ENCODE data around the gene PITPNM3. TPM values are rescaled to one million over a fixed set of nuclear protein-coding genes. Genes with fewer than 3 reads are reported as not detected.

The PITPNM3 gene
- total and polyA plus RNA-seq, 2 of the 8 experiments (the other 6 are each of a cell fraction or from before 2014, with no cell fraction given), result 1.7 to 3.1 TPM

DNA sequence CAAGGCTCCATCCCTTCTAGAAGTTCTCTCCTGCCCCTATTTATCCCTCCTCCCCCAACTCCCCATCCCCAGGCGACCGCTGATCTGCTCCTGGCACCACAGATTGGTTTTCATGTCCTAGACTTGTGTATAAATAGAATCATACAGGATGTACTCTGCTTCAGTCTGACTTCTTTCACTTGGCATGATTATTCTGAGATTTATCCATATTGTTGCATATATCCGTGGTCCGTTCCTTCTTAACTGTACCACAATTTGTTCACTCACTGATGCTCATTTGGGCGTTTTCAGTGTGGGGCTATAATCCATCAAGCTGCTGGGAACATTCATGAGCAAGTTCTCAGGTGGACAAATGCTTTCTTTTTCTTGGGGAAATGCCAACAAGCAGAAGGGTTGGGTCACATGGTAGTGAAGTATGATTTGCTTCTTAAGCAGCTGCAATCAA lies 23.9 kb downstream of the PITPNM3 start (continued):
- TF ChIP-seq, protein P1, sequence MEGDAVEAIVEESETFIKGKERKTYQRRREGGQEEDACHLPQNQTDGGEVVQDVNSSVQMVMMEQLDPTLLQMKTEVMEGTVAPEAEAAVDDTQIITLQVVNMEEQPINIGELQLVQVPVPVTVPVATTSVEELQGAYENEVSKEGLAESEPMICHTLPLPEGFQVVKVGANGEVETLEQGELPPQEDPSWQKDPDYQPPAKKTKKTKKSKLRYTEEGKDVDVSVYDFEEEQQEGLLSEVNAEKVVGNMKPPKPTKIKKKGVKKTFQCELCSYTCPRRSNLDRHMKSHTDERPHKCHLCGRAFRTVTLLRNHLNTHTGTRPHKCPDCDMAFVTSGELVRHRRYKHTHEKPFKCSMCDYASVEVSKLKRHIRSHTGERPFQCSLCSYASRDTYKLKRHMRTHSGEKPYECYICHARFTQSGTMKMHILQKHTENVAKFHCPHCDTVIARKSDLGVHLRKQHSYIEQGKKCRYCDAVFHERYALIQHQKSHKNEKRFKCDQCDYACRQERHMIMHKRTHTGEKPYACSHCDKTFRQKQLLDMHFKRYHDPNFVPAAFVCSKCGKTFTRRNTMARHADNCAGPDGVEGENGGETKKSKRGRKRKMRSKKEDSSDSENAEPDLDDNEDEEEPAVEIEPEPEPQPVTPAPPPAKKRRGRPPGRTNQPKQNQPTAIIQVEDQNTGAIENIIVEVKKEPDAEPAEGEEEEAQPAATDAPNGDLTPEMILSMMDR (IDR thresholded peaks at IDR 0.05; ENCODE audit: control extremely low read depth in 1 of 3, insufficient read depth in 1 of 3, low read depth in 1 of 3, low read length in 3 of 3), result no peak
